Myocyte (in vitro differentiated cells): ENCODE data around the gene FBP1. TPM values are rescaled to one million over a fixed set of nuclear protein-coding genes. Genes with fewer than 3 reads are reported as not detected.
"Not testable (repeated sequence)": the region's sequence is repeated elsewhere in the genome, so short reads cannot be mapped to it uniquely, and the experiment has no call there.

Source experiments
- DNase-seq: peaks from one replicate; pipeline ENCODE4 v3.0.0-alpha.2; 2012; ENCODE audit warnings: low read depth
- total RNA-seq: library from RNA; depleted of rRNA; stranded (reverse); fragments of >200 nt; gene quantifications from 2 replicates; pipeline ENCODE4 v1.2.3, GENCODE V29; 2014

Gene FBP1
- total RNA-seq, 1 donor from 2014 or later, result 0.35 TPM

DNA sequence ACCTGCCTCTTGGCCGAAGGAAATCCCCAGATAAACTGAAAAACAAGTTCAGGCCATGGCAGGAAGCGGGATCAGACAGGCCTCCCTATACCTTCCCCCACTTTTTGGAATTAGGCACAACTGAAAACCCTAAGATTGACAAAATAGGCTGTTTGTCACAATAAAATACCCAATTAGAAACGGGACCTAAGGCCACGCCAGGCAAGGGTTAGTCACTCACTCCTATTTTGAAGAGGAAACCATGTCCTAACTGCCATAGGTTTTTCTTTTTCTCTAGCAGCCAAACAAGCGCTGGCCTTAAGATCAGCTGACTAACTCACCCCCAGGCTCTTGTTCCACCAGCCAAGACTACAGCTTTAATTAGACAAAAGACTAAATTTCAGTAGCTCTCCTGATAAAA lies 57.6 kb downstream of the FBP1 start:
- DNase-seq, result no peak

DNA sequence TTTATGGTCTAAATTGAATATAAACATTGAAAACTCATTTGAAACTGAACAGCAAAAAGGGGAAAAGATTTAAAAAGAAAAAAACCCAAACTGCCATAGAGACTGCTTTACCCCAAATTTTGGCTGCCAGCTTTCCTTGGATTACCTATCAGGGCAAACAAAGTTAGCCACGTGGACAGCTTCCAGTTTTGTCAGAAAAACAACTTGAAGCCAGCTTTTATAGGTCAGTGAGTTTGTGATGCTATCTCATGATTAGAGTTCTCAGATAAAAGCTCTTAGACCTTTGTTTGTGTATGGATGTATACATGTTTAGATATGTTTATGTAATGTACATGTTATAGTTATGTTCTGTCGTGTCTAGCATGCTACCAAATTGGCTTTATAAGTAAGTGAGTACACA lies 61.7 kb downstream of the FBP1 start:
- DNase-seq, result no peak

GRCh38 chr9:94577036-94577435 lies 62.3 kb downstream of the FBP1 start:
- DNase-seq, result no peak

- DNase-seq, result no peak
Observed at GRCh38 chr9:94576131-94576530, 63.2 kb downstream of the FBP1 start.

DNA sequence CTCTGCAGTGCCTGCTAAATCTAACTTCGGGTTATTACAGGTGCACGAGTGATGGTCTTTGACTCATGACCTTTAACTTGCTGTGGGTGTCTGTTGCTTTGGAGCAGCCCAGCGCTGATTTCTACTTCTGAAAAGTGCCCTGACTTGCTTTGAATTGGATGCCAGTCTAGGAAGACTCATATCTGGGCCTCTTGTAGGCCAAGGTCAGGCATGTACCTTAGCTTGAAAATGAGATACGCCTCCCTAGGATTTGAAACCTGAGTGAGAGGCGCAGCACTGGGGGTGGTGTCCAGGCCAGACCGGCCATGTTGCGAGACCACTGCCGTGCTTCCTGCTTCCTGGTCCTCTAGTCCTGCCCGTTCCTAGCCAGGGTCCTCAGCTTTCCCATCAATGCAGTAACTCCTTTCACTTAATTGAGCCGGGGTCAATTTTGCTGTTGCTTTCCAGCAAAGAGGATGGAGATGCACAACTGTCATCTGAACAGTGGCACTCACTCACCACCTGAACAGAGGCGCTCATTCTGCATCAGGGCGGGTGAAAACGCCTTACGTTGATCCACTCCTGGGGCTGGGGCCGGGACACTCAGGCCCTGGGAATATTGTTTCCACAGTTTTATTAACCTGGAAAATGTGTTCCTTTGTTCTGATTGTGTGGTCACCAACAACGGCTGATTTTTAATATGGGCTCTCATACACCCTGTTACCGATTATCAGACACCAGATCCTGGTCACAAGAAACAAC lies 70.2 kb downstream of the FBP1 start:
- no peak for DNase-seq

DNA sequence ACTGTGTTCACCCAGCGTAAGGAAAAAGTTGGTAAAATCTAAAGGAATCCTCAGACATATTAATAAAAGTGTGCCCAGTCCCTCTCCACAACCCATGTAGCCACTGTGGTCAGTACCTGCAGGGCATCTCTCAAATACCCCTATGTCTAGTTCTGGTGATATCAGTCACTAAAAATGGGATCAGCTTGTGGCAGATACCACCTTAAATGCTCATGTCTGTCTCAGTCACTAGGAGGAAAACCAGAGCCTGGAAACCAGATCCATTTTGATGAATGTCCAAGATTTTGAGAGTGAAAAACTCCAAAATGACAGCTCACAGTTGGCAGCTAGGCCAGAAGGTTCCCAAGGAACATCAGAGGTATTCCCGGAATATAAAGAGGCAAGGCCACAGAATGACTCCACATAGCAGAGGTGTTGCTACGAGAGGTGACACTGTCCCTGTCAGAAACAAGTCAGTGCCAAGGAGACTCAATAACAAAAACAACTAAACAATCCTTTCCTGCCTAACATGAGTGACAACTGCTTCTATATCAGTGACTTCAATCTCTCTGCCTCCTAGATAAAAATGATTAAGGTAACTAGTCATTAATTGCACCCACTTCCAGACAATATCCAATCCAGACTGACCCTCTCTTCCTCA lies 70.9 kb downstream of the FBP1 start:
- DNase-seq, result no peak

DNA sequence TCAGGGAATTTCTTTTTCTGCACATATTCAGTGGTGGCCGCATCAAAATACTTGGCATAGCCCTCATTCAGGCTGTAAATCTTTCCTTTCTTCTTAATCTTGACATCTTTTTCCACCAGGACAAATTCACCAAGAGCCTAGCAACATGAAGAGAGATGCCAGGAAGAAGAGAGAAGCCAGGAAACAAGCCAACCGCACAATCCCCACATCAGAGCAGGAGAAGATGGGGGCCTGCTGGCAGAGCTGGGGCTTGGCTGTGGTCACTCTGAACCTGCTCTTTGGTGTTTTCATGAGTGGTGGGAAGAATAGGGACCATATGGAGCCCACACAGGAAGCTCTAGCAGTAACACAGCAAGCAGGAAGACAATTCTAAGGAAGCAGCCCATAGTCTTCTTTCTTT lies 72.0 kb downstream of the FBP1 start:
- DNase-seq, result no peak

- DNase-seq, result no peak
Observed at GRCh38 chr9:94566550-94566949, 72.8 kb downstream of the FBP1 start.

GRCh38 chr9:94564279-94564678 lies 75.0 kb downstream of the FBP1 start:
- DNase-seq, result not testable (repeated sequence)

DNA sequence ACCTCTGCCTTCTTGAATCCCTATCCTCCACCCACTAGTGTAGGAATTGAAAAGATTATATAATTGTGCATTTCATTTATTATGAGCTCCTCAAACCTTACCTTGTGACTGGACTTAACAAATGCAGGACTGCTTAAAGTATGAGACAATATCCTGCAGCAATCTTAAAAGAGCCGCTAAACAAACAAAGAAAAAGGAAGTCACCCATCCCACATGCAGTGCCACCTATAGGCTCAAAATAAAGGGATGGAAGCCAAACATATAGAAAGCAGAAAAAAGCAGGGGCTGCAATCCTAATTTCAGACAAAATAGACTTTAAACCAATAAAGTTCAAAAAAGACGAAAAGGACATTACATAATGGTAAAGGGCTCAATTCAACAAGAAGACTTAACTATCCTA lies 75.8 kb downstream of the FBP1 start:
- no peak for DNase-seq

GRCh38 chr9:94560237-94560636 lies 79.1 kb downstream of the FBP1 start:
- no peak for DNase-seq

- no peak for DNase-seq
Observed at GRCh38 chr9:94557376-94557775, 81.9 kb downstream of the FBP1 start.

- DNase-seq, result peak; percentile 5
Observed at GRCh38 chr9:94554439-94555331, 84.6 kb downstream of the FBP1 start, which contains the start of gene PCAT7. Gene PCAT7 (plus strand): TSS chr9:94555083.

- DNase-seq, result no peak
Observed at GRCh38 chr9:94554078-94554438, 85.3 kb downstream of the FBP1 start.

Other genes starting within 250 kb of the FBP1 start
- gene PCAT7, start 84.4 kb downstream of the FBP1 start, total RNA-seq, result not detected in 2 replicates
- gene FBP2, start 45.7 kb downstream of the FBP1 start, total RNA-seq, result 0.32 TPM in 1 of 2 replicates, not detected in the other
- gene AOPEP, start 87.2 kb upstream of the FBP1 start, total RNA-seq, result 213 and 291 TPM in 2 replicates